ENCODE measurements around the gene TLX3. TPM values are rescaled to one million over a fixed set of nuclear protein-coding genes. Genes with fewer than 3 reads are reported as not detected.

Gene TLX3
- total and polyA plus RNA-seq, 2 of the 8 experiments (the other 6 are each of a cell fraction or from before 2014, with no cell fraction given): not detected

- TF ChIP-seq CHD7 (IDR thresholded peaks at IDR 0.05; ENCODE audit: insufficient replicate concordance, low read length) (no peak), JUN (IDR thresholded peaks at IDR 0.05; ENCODE audit: low read depth, low read length) (no peak), SP4 (IDR thresholded peaks at IDR 0.05; ENCODE audit: low read length) (no peak), TAF1 (IDR thresholded peaks at IDR 0.05; ENCODE audit: low read depth, low read length) (no peak), ATF2 (IDR thresholded peaks at IDR 0.05; ENCODE audit: low read length) (no peak), KDM5A (IDR thresholded peaks at IDR 0.05; ENCODE audit: low read length) (no peak), E2F6 (IDR thresholded peaks at IDR 0.05) (no peak), RNF2 (IDR thresholded peaks at IDR 0.05; ENCODE audit: borderline replicate concordance, low read depth, low read length, missing control alignments, poor library complexity, severe bottlenecking) (no peak), SP1 (IDR thresholded peaks at IDR 0.05; ENCODE audit: low read depth, low read length) (no peak)
Observed at GRCh38 chr5:171322527-171322926, 13.5 kb downstream of the TLX3 start (continued).

Data from H1 (cell line).